Naive thymus-derived CD8-positive, alpha-beta T cell (primary cell): ENCODE results near the gene BCAM. TPM values are rescaled to one million over a fixed set of nuclear protein-coding genes. Genes with fewer than 3 reads are reported as not detected.
"Not testable (repeated sequence)": the region's sequence is repeated elsewhere in the genome, so short reads cannot be mapped to it uniquely, and the experiment has no call there.

Experiments
- ATAC-seq, 2 donors: fragments of 150-1000 bp; cut with Tn5 transposase in 1 of 2; sonication (Bioruptor Pico), chemical (Tn5 transposase) in 1 of 2; 1 replicate in 1 of 2; 2 replicates in 1 of 2; pipeline ENCODE4 v1.10.0; 2021; ENCODE audit warnings: mild to moderate bottlenecking in 2 of 2, moderate library complexity in 2 of 2
- POLR2A ChIA-PET: fragments of 350-600 bp; sonication (Branson Sonifier 250); formaldehyde crosslinking; loops from one replicate; lab custom pipeline; 2021; ENCODE audit warnings: antibody characterized with exemption; lab: Charles Lee
- DNase-seq, 10 donors: peaks; one replicate each; pipeline versions ENCODE4 v3.0.0 to v3.0.0-alpha.2; 2020 to 2022
- H3K27ac Mint-ChIP-seq, 10 donors: one replicate each; pipeline ENCODE4 v1.8.0; 2020 to 2022; ENCODE audit warnings: mild to moderate bottlenecking in 10 of 10, mixed read lengths in 10 of 10, moderate library complexity in 4 of 10, inconsistent platforms in 1 of 10
- H3K27me3 Mint-ChIP-seq, 5 donors: one replicate each; pipeline ENCODE4 v1.8.0; 2021 to 2022; ENCODE audit warnings: mixed read lengths in 5 of 5
- H3K36me3 Mint-ChIP-seq, 3 donors: one replicate each; pipeline ENCODE4 v1.8.0; 2020 to 2022; ENCODE audit warnings: mixed read lengths in 3 of 3, mild to moderate bottlenecking in 2 of 3, inconsistent platforms in 1 of 3
- H3K4me1 Mint-ChIP-seq, 4 donors: one replicate each; pipeline ENCODE4 v1.8.0; 2021 to 2022; ENCODE audit warnings: mixed read lengths in 4 of 4
- H3K4me3 Mint-ChIP-seq, 10 donors: one replicate each; pipeline ENCODE4 v1.8.0; 2020 to 2022; ENCODE audit warnings: mild to moderate bottlenecking in 10 of 10, mixed read lengths in 10 of 10, moderate library complexity in 6 of 10, inconsistent platforms in 1 of 10
- H3K9me3 Mint-ChIP-seq, 9 donors: one replicate each; pipeline ENCODE4 v1.8.0; 2020 to 2022; ENCODE audit warnings: mixed read lengths in 9 of 9, mild to moderate bottlenecking in 3 of 9, inconsistent platforms in 1 of 9, moderate library complexity in 1 of 9
- polyA plus RNA-seq, 3 donors: library from polyadenylated mRNA; unstranded; fragments of 300-500 nt; fragmentation: Illumina TruSeq; gene quantifications; one replicate each; pipeline ENCODE4 v1.2.3, GENCODE V29; 2021
- total RNA-seq, 8 experiments: library from RNA in 2 of 8; stranded (reverse) in 2 of 8; gene quantifications; one replicate each; pipeline ENCODE4 v1.2.3 and lab custom pipeline; 2021 to 2026

The BCAM gene
- total and polyA plus RNA-seq, 5 experiments from 2014 or later = not detected

DNA sequence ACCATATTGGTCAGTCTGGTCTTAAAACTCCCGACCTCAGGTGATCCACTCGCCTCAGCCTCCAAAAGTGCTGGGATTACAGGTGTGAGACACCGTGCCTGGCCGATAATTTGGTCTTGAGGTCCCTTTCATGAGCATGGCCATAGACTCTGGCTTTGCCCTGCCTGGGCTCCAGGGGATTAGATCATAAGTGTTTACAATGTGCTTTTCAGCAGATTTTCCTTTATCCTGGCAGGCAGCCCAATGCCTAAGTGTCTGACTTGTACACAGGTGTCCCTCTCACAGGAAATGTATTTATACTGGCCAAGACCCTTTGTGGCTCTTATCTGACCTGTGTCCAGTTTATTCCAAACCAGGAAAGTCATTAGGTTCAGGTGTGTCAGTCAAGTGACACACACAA lies 15.9 kb downstream of the BCAM start:
- no peak overlapping the region for H3K4me3 Mint-ChIP-seq
- H3K27me3 Mint-ChIP-seq = peaks cover 0 to 11% (median 2%) of the 10 kb centered on the region in 5 donors
- H3K36me3 Mint-ChIP-seq = no peaks in the 10 kb centered on the region
- H3K4me1 Mint-ChIP-seq = peaks cover 0 to 2% (median 0%) of the 10 kb centered on the region in 4 donors
- no peak for ATAC-seq
- no peak for DNase-seq
- POLR2A ChIA-PET = no interaction called here
- no peak overlapping the region for H3K27ac Mint-ChIP-seq
- no peaks in the 10 kb centered on the region for H3K9me3 Mint-ChIP-seq

DNA sequence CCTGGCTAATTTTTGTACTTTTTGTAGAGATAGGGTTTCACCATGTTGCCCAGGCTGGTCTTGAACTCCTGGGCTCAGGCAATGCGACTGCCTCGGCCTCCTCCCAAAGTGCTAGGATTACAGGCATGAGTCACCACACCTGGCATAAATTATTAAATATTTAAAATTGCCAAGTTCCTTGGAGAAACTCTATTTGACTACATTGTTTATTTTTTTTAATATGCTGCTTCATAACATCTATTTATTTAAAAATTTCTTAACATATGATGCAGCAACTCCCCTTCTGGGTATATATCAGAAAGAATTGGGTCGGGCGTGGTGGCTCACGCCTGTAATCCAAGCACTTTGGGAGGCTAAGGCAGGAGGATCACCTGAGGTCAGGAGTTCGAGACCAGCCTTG lies 24.0 kb downstream of the BCAM start:
- H3K9me3 Mint-ChIP-seq, ATAC-seq, H3K4me3 Mint-ChIP-seq, DNase-seq, H3K27ac Mint-ChIP-seq, POLR2A ChIA-PET, H3K36me3 Mint-ChIP-seq, H3K4me1 Mint-ChIP-seq: not testable (repeated sequence)
- H3K27me3 Mint-ChIP-seq = peaks cover 0 to 13% (median 7%) of the 10 kb centered on the region in 5 donors

DNA sequence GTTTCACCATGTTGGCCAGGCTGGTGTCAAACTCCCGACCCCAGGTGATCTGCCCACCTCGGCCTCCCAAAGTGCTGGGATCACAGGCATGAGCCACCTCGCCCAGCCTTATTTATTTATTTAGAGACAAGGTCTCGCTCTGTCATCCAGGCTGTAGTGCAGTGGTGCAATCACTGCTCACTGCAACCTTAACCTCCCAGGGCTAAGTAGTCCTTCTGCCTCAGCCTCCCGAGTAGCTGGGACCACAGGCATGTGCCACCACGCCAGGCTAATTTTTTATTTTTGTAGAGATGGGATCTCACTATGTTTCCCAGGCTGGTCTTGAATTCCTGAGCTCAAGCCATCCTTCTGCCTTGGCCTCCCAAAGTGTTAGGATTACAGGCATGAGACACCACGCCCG lies 25.5 kb downstream of the BCAM start:
- not testable (repeated sequence) for DNase-seq, H3K9me3 Mint-ChIP-seq, H3K4me1 Mint-ChIP-seq, H3K36me3 Mint-ChIP-seq, ATAC-seq, H3K4me3 Mint-ChIP-seq
- POLR2A ChIA-PET = interaction anchor here (0.6 kb wide), 1 partner anchor 259 kb away, joined by 6 read pairs; no protein-coding TSS in a partner anchor
- peaks cover 0 to 13% (median 7%) of the 10 kb centered on the region in 5 donors for H3K27me3 Mint-ChIP-seq
- peak overlapping the region in 1 of 10 donors; percentile 22 for H3K27ac Mint-ChIP-seq

DNA sequence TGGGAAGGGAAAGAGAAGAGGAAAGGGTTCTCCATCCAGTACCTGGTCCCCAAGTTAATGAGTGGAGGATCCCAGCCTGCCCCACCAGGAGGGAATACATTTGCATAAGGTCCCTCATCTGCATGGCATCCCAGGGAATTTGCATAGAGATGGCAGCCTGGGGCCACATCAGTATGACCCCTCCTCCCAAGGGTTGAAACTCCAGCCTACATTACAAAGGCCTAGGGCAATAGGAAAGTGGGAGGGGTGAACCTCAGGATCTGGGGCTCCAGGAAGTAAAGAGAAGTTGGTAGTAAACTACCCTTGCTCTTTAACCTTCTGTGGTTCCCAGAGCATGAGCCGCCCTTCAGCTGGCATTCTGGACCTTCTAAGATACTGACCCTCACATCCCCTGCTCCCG lies 30.4 kb downstream of the BCAM start:
- no peaks in the 10 kb centered on the region for H3K9me3 Mint-ChIP-seq
- H3K36me3 Mint-ChIP-seq = no peaks in the 10 kb centered on the region
- ATAC-seq (no peak), DNase-seq (no peak)
- peaks cover 0 to 9% (median 9%) of the 10 kb centered on the region in 4 donors for H3K4me1 Mint-ChIP-seq
- peaks cover 0 to 7% (median 4%) of the 10 kb centered on the region in 5 donors for H3K27me3 Mint-ChIP-seq
- H3K27ac Mint-ChIP-seq = no peak overlapping the region
- POLR2A ChIA-PET = no interaction called here
- H3K4me3 Mint-ChIP-seq = no peak overlapping the region

DNA sequence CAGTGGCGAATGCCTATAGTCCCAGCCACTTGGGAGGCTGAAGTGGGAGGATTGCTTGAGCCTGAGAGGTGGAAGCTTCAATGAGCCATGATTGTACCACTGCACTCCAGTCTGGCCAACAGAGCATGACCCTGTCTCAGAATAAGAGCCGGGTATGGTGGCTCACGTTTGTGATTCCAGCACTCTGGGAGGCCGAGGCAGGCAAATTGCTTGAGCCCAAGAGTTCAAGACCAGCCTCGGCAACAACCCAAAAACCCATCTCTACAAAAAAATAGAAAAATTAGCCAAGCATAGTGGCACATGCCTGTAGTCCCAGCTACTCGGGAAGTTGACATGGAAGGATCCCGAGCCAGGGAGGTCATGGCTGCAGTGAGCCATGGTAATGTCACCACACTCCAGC lies 31.9 kb downstream of the BCAM start:
- H3K4me3 Mint-ChIP-seq = no peak overlapping the region
- H3K36me3 Mint-ChIP-seq = no peaks in the 10 kb centered on the region
- peaks cover 5 to 13% (median 9%) of the 10 kb centered on the region in 5 donors for H3K27me3 Mint-ChIP-seq
- no peak for DNase-seq
- no peak for ATAC-seq
- H3K27ac Mint-ChIP-seq = no peak overlapping the region
- POLR2A ChIA-PET = interaction anchor here (0.6 kb wide), 2 partner anchors 18 to 857 kb away, joined by 4 to 6 read pairs; no protein-coding TSS in a partner anchor
- H3K9me3 Mint-ChIP-seq = peaks cover 0 to 2% (median 0%) of the 10 kb centered on the region in 9 donors
- peaks cover 7 to 23% (median 20%) of the 10 kb centered on the region in 4 donors for H3K4me1 Mint-ChIP-seq

DNA sequence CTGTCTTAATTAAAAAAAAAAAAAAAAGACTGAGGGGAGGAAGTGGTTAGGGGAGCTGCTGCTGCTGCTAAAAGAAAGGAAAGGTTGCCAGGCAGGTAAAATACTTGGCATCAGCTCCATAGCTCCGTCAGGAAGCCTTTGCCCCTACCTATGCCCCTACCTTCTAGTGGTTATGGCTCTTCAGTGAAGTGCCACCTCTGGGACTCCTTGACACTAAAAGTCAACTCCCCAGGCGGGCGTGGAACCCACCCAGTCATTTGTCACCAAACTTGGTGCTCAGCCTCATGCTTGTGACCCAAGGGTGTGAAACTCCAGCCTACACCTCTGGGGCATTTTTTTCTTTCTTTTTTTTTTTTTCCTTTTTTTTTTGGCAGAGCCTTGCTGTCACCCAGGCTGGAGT lies 32.3 kb downstream of the BCAM start:
- Mint-ChIP-seq H3K36me3 (no peaks in the 10 kb centered on the region), H3K27me3 (peaks cover 5 to 15% (median 9%) of the 10 kb centered on the region in 5 donors), H3K4me3 (no peak overlapping the region), H3K27ac (peak overlapping the region in 1 of 10 donors; percentile 38), H3K4me1 (peaks cover 7 to 24% (median 21%) of the 10 kb centered on the region in 4 donors), H3K9me3 (peaks cover 0 to 2% (median 0%) of the 10 kb centered on the region in 9 donors)
- DNase-seq (peak in 2 of 10 donors; percentile 11 to 18), ATAC-seq (no peak)
- POLR2A ChIA-PET = interaction anchor here (0.6 kb wide), 2 partner anchors 18 to 856 kb away, joined by 4 to 6 read pairs; no protein-coding TSS in a partner anchor

DNA sequence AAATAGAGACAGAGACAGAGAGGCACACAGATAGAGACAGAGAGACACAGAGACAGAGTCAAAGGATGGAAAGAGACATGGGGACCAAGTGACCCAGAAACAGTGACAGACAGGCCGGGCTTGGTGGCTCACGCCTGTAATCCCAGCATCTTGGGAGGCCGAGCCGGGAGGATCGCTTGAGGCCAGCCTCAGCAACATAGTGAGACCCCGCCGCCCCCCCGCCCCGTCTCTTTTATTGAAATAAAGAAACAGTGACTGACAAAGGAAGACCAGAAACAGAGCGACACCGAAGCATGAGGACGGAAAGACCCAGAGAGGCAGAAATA lies 36.3 kb downstream of the BCAM start:
- H3K4me1 Mint-ChIP-seq = peaks cover 20 to 45% (median 36%) of the 10 kb centered on the region in 4 donors
- H3K27ac Mint-ChIP-seq = peak overlapping the region in 9 of 10 donors; percentile 66 to 95 (median 89)
- H3K9me3 Mint-ChIP-seq = peaks cover 0 to 2% (median 0%) of the 10 kb centered on the region in 9 donors
- H3K4me3 Mint-ChIP-seq = peak overlapping the region; percentile 84 to 96 (median 90)
- DNase-seq (no peak), ATAC-seq (no peak)
- no peaks in the 10 kb centered on the region for H3K36me3 Mint-ChIP-seq
- POLR2A ChIA-PET = no interaction called here
- H3K27me3 Mint-ChIP-seq = peaks cover 8 to 15% (median 12%) of the 10 kb centered on the region in 5 donors

DNA sequence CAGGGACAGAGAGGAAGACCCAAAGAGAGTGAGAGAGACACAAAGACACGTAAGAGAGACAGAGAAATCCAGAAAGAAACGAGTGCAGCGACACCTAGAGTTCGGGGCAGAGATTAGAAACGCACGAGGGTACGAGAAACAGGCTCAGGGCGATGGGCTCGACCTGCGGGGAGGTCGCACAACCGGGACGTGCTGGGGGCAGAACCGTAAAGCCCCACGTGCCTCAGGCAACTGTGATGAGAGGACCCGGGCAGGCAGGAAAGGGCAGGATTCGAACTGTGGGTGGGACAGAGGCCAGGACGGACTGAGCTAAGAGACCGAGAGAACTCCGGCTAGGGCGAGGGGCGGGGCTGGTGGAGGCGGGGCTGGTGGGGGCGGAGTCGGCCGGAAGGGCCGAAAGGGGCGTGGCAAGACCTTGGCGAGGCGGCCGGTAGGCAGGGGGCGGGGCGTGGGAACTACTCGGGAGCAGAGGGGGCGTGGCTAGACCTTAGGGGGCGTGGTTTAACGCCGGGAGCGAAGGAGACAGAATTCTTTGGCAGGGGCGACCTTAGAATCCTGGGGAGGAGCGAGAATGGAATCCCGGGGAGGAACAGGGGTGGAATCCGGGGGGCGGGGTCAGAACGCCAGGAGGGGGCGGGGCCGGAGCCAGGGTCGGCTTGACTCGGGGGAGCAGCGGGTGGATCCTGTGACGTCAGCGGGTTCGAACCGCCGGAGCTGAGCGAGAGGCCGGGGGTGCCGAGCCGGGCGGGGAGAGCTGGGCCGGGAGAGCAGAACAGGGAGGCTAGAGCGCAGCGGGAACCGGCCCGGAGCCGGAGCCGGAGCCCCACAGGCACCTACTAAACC lies 36.9 kb downstream of the BCAM start, which contains the start of gene NECTIN2:
Gene NECTIN2, plus strand, starts transcription at position 686 of the 843 bp plus-strand sequence. CDS start 229 bp downstream, outside the sequence.
- Mint-ChIP-seq H3K9me3 (peaks cover 0 to 2% (median 0%) of the 10 kb centered on the region in 9 donors), H3K27me3 (peaks cover 8 to 15% (median 12%) of the 10 kb centered on the region in 5 donors), H3K4me3 (peak within 1 kb of the TSS; percentile 84 to 96 (median 90)), H3K27ac (peak within 1 kb of the TSS in 9 of 10 donors; percentile 71 to 95 (median 89)), H3K36me3 (no peaks in the 10 kb centered on the region), H3K4me1 (peaks cover 20 to 45% (median 35%) of the 10 kb centered on the region in 4 donors)
- ATAC-seq (peak; percentile 72 to 74), DNase-seq (peak; percentile 50 to 81 (median 71))
- POLR2A ChIA-PET = no interaction called here

DNA sequence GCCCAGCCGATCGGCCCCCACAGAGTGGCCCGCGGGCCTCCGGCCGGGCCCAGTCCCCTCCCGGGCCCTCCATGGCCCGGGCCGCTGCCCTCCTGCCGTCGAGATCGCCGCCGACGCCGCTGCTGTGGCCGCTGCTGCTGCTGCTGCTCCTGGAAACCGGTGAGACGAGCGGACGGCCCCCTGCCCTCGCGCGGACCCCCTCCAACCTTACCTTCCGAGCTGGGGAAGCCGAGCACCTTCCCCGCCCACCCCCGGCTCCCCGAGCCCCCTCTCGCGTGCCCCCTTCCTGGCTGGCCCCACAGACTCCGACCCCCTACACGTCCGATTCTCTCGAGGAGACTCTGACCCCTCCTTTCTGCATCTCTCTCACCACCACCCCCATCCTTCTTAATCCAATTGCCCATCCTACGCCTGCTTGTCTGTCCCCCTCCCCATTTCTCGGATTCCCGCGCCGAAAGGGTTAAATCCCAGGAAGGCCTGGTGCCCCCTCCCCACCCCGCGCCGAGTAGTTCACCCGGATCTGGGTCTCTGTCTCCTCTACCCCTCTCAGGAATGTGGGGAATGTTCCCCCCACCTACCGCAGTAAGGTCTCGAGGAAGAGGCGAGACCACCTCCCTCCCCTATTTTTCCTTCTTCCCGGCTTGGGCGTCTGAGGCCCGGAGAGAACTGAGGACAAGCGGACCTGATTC lies 37.7 kb downstream of the BCAM start:
- Mint-ChIP-seq H3K4me3 (peak overlapping the region; percentile 82 to 91 (median 86)), H3K4me1 (peaks cover 20 to 42% (median 28%) of the 10 kb centered on the region in 4 donors), H3K36me3 (no peaks in the 10 kb centered on the region), H3K27ac (peak overlapping the region in 4 of 10 donors; percentile 63 to 83 (median 78)), H3K27me3 (peaks cover 8 to 15% (median 12%) of the 10 kb centered on the region in 5 donors), H3K9me3 (peaks cover 0 to 2% (median 0%) of the 10 kb centered on the region in 9 donors)
- POLR2A ChIA-PET = no interaction called here
- DNase-seq (peak in 1 of 10 donors; percentile 9), ATAC-seq (no peak)

DNA sequence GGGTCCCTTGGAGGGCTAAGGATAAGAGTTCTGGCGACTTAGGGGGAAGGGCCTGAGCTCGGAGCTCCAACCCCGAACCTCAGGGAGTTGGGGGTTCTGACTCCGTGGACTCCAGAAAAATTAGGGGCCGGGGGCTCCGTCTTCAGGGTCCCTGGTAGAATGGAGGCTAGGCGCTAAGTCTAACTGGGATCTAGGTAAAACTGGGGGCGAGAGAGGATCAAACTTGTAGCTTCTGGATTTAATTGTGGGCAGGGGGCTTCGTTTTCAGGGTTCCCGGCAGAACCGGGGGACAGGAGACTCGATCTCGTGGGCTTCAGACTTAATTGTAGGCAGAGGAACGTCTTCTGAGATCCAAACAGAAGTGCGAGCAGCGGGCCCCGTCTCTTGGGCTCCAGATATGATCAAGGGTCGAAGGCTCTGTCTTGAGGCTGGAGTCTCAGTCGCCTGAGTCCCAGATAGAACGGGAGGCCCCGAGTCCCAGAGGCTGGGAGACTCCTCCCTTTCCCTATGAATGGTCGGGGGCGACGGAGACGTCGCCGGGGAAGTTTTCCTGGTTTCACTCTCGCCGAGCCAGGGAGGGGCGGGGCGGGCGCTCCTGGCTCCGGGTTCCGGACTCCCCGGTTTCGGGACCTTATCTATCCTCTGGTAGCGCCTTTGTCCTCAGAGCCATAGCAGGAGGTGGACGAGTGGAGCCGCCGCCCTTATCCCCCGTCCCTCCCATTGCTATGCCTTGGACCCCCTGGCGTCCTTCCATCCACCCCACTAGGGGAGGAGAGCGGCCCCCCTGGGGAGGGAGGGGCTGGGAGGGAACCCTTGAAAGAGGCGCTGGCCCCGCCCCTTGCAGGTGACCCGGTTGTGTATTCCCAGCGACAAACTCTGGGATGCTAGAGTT lies 38.5 kb downstream of the BCAM start:
- ATAC-seq (no peak), DNase-seq (peak in 1 of 10 donors; percentile 14)
- peak overlapping the region; percentile 73 to 91 (median 86) for H3K4me3 Mint-ChIP-seq
- peak overlapping the region in 9 of 10 donors; percentile 32 to 89 (median 80) for H3K27ac Mint-ChIP-seq
- peaks cover 20 to 41% (median 27%) of the 10 kb centered on the region in 4 donors for H3K4me1 Mint-ChIP-seq
- H3K27me3 Mint-ChIP-seq = peaks cover 8 to 15% (median 12%) of the 10 kb centered on the region in 5 donors
- POLR2A ChIA-PET = interaction anchor here (0.6 kb wide), 1 partner anchor 77 kb away, joined by 3 read pairs; no protein-coding TSS in a partner anchor
- peaks cover 0 to 2% (median 0%) of the 10 kb centered on the region in 9 donors for H3K9me3 Mint-ChIP-seq
- no peaks in the 10 kb centered on the region for H3K36me3 Mint-ChIP-seq

DNA sequence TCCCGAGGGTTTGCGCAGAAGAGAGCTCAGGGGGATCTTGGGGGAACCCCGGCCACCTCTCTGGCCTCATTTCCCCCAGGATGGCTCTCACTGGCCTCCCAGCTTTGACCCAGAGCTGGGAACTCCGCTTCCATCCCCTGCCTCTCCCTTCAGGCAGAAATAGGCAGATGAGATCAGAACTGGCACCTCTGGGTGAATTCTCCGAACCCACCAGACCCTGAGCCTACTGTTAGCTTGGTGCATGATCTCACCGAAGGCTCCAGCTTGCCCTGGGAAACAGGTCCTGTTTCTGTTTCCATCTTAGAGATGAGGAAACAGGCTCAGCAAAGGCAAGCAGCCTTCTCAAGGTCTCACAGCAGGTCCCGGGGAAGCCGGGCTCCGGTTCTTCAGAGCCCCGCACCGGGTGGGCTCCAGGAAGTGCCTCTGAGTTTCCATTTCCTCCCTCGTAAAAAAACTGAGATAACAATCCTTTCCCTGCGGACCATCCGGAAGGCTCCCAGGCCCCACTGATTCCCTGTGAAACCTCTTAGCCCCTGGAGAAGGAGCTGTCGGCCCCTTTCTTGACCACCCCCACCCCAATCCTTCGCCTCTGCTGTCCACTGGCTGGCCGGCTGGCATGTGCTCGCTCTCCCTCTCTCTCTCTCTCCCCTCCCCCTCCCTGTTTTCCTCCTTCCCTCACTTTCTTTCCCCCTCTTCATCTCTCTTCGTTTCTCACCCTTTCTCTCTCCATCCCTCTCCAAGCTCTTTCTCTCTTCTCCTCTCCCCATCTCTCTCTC lies 39.3 kb downstream of the BCAM start:
- POLR2A ChIA-PET = no interaction called here
- Mint-ChIP-seq H3K27ac (peak overlapping the region in 1 of 10 donors; percentile 83), H3K27me3 (peaks cover 8 to 15% (median 12%) of the 10 kb centered on the region in 5 donors), H3K36me3 (no peaks in the 10 kb centered on the region), H3K9me3 (peaks cover 0 to 2% (median 0%) of the 10 kb centered on the region in 9 donors), H3K4me1 (peaks cover 20 to 41% (median 27%) of the 10 kb centered on the region in 4 donors), H3K4me3 (peak overlapping the region; percentile 36 to 86 (median 60))
- no peak for ATAC-seq
- DNase-seq = peak in 1 of 10 donors; percentile 11
